Neural cell (in vitro differentiated cells): ENCODE data around the gene ZNF787.

ENCODE experiments used
- EP300 ChIP-seq: fragments of 450-650 bp; conservative IDR thresholded peaks from 2 replicates; pipeline ENCODE4 v1.6.1; 2014; ENCODE audit warnings: antibody characterized with exemption, mild to moderate bottlenecking, moderate library complexity; ENCODE audit not compliant: poor library complexity, severe bottlenecking
- EZH2 ChIP-seq: fragments of 200-600, 300-800 bp; shearing (Covaris generic), sonication (generic); IDR thresholded peaks from 2 replicates; pipeline ENCODE4 v1.6.1; 2014; ENCODE audit warnings: antibody characterized with exemption, low read length, borderline replicate concordance, mild to moderate bottlenecking; ENCODE audit not compliant: insufficient read depth, poor library complexity, severe bottlenecking
- MXI1 ChIP-seq: fragments of 450-650 bp; conservative IDR thresholded peaks from 2 replicates; pipeline ENCODE4 v1.6.1; 2014; ENCODE audit warnings: antibody characterized with exemption, mild to moderate bottlenecking; ENCODE audit not compliant: poor library complexity, severe bottlenecking
- POLR2AphosphoS5 ChIP-seq: IDR thresholded peaks from 2 replicates; pipeline ENCODE4 v1.6.1; 2012
- RAD21 ChIP-seq: fragments of 450-650 bp; conservative IDR thresholded peaks from 2 replicates; pipeline ENCODE4 v1.6.1; 2014; ENCODE audit warnings: antibody characterized with exemption, mild to moderate bottlenecking, moderate library complexity
- SMC3 ChIP-seq: fragments of 450-650 bp; conservative IDR thresholded peaks from 2 replicates; pipeline ENCODE4 v1.6.1; 2014; ENCODE audit warnings: antibody characterized with exemption, mild to moderate bottlenecking, moderate library complexity; ENCODE audit not compliant: poor library complexity
- TAF1 ChIP-seq: IDR thresholded peaks from 2 replicates; pipeline ENCODE4 v1.6.1; 2012; ENCODE audit warnings: low read depth
- TF ChIP-seq, protein P1 (sequence below): fragments of 450-650 bp; IDR thresholded peaks from 2 replicates; pipeline ENCODE4 v1.5.1; 2014; ENCODE audit warnings: antibody characterized with exemption, mild to moderate bottlenecking, moderate library complexity; ENCODE audit not compliant: poor library complexity, severe bottlenecking
- TF ChIP-seq, protein P2 (sequence below): IDR thresholded peaks from 2 replicates; pipeline ENCODE4 v1.6.1; 2012; ENCODE audit warnings: borderline replicate concordance

- no peak for TF ChIP-seq EZH2
- TF ChIP-seq, protein P1, sequence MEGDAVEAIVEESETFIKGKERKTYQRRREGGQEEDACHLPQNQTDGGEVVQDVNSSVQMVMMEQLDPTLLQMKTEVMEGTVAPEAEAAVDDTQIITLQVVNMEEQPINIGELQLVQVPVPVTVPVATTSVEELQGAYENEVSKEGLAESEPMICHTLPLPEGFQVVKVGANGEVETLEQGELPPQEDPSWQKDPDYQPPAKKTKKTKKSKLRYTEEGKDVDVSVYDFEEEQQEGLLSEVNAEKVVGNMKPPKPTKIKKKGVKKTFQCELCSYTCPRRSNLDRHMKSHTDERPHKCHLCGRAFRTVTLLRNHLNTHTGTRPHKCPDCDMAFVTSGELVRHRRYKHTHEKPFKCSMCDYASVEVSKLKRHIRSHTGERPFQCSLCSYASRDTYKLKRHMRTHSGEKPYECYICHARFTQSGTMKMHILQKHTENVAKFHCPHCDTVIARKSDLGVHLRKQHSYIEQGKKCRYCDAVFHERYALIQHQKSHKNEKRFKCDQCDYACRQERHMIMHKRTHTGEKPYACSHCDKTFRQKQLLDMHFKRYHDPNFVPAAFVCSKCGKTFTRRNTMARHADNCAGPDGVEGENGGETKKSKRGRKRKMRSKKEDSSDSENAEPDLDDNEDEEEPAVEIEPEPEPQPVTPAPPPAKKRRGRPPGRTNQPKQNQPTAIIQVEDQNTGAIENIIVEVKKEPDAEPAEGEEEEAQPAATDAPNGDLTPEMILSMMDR: no peak
- TF ChIP-seq TAF1: no peak
- no peak for TF ChIP-seq POLR2AphosphoS5
- TF ChIP-seq MXI1: no peak
- no peak for TF ChIP-seq EP300
- TF ChIP-seq RAD21: no peak
- TF ChIP-seq SMC3: no peak
- TF ChIP-seq, protein P2, sequence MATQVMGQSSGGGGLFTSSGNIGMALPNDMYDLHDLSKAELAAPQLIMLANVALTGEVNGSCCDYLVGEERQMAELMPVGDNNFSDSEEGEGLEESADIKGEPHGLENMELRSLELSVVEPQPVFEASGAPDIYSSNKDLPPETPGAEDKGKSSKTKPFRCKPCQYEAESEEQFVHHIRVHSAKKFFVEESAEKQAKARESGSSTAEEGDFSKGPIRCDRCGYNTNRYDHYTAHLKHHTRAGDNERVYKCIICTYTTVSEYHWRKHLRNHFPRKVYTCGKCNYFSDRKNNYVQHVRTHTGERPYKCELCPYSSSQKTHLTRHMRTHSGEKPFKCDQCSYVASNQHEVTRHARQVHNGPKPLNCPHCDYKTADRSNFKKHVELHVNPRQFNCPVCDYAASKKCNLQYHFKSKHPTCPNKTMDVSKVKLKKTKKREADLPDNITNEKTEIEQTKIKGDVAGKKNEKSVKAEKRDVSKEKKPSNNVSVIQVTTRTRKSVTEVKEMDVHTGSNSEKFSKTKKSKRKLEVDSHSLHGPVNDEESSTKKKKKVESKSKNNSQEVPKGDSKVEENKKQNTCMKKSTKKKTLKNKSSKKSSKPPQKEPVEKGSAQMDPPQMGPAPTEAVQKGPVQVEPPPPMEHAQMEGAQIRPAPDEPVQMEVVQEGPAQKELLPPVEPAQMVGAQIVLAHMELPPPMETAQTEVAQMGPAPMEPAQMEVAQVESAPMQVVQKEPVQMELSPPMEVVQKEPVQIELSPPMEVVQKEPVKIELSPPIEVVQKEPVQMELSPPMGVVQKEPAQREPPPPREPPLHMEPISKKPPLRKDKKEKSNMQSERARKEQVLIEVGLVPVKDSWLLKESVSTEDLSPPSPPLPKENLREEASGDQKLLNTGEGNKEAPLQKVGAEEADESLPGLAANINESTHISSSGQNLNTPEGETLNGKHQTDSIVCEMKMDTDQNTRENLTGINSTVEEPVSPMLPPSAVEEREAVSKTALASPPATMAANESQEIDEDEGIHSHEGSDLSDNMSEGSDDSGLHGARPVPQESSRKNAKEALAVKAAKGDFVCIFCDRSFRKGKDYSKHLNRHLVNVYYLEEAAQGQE: no peak
Observed at GRCh38 chr19:56161534-56161933, 40.4 kb upstream of the ZNF787 start.
